Medulla oblongata (tissue), 1 donor: ENCODE measurements around the gene OR5B21.

Experiments used
- DNase-seq: peaks from one replicate; pipeline ENCODE4 v3.0.0-alpha.2; 2015; ENCODE audit errors: extremely low spot score

The OR5B21 gene

GRCh38 chr11:58508005-58508404 lies at the start of gene OR5B21:
OR5B21 (minus strand) TSS chr11:58508105; CDS start chr11:58508105, 0 bp downstream.
- DNase-seq: no peak

GRCh38 chr11:58549644-58550043 lies 41.7 kb upstream of the OR5B21 start:
- no peak for DNase-seq

- no peak for DNase-seq
These were observed 38.9 kb upstream of the OR5B21 start for GRCh38 chr11:58546841-58547240.

GRCh38 chr11:58531865-58532341 lies 24.0 kb upstream of the OR5B21 start:
- no peak for DNase-seq

GRCh38 chr11:58530236-58530635 lies 22.3 kb upstream of the OR5B21 start:
- DNase-seq: no peak

GRCh38 chr11:58527429-58527828 lies 19.5 kb upstream of the OR5B21 start:
- DNase-seq: no peak

- peak; percentile 12 for DNase-seq
These were observed 18.8 kb upstream of the OR5B21 start for GRCh38 chr11:58526721-58527120.

- DNase-seq: peak; percentile 67
These were observed 17.2 kb upstream of the OR5B21 start for GRCh38 chr11:58525037-58525614.

GRCh38 chr11:58524232-58525036 lies 16.5 kb upstream of the OR5B21 start:
- peak; percentile 89 for DNase-seq

GRCh38 chr11:58513747-58514367 lies 6.0 kb upstream of the OR5B21 start:
- peak; percentile 69 for DNase-seq

GRCh38 chr11:58511636-58512035 lies 3.7 kb upstream of the OR5B21 start:
- DNase-seq: no peak

- DNase-seq: no peak
These were observed 1.8 kb upstream of the OR5B21 start for GRCh38 chr11:58509748-58510147.

GRCh38 chr11:58508814-58509213 lies 909 bp upstream of the OR5B21 start:
- no peak for DNase-seq

- no peak for DNase-seq
These were observed 550 bp downstream of the OR5B21 start for GRCh38 chr11:58507355-58507754.

GRCh38 chr11:58506935-58507334 lies 970 bp downstream of the OR5B21 start:
- DNase-seq: peak; percentile 17

- no peak for DNase-seq
These were observed 2.1 kb downstream of the OR5B21 start for GRCh38 chr11:58505849-58506248.

- no peak for DNase-seq
These were observed 3.7 kb downstream of the OR5B21 start for GRCh38 chr11:58504232-58504631.

- no peak for DNase-seq
These were observed 4.5 kb downstream of the OR5B21 start for GRCh38 chr11:58503361-58503856.

- DNase-seq: no peak
These were observed 5.9 kb downstream of the OR5B21 start for GRCh38 chr11:58502004-58502403.

GRCh38 chr11:58498464-58498863 lies 9.4 kb downstream of the OR5B21 start:
- DNase-seq: peak; percentile 5

GRCh38 chr11:58497951-58498350 lies 10.0 kb downstream of the OR5B21 start:
- no peak for DNase-seq

- DNase-seq: no peak
These were observed 12.0 kb downstream of the OR5B21 start for GRCh38 chr11:58495906-58496305.

- no peak for DNase-seq
These were observed 13.8 kb downstream of the OR5B21 start for GRCh38 chr11:58494101-58494500.
